ENCODE measurements around the gene SMIM36. TPM values are rescaled to one million over a fixed set of nuclear protein-coding genes. Genes with fewer than 3 reads are reported as not detected.

SMIM36 gene
- total RNA-seq: not detected
- not detected for polyA plus RNA-seq
- long read RNA-seq, donor 1: 0 reads
- long read RNA-seq, donor 2: 0 reads
- long read RNA-seq, donor 3: 0 reads

- H3K27ac ChIP-seq: no peak within 1 kb of the TSS
- DNase-seq: no peak
- intact Hi-C loops (cut with DNase I): loop anchor here in 1 of 4 donors (10.0 kb wide), 1 partner anchor 516 kb away; no protein-coding TSS in a partner anchor
- H3K4me1 ChIP-seq (ENCODE audit: insufficient read depth): no peaks in the 10 kb centered on the region
- no peaks in the 10 kb centered on the region for H3K9me3 ChIP-seq
- H3K27me3 ChIP-seq: no peaks in the 10 kb centered on the region
- no peak within 1 kb of the TSS for H3K4me3 ChIP-seq
- WGBS, 3 donors: 86 to 88% (median 86%) methylated on average over 17 to 18 of the region's 18 CpGs
- TF ChIP-seq EP300 (IDR thresholded peaks at IDR 0.05) (no peak), POLR2A (IDR thresholded peaks at IDR 0.05) (no peak)
- TF ChIP-seq, protein P1, sequence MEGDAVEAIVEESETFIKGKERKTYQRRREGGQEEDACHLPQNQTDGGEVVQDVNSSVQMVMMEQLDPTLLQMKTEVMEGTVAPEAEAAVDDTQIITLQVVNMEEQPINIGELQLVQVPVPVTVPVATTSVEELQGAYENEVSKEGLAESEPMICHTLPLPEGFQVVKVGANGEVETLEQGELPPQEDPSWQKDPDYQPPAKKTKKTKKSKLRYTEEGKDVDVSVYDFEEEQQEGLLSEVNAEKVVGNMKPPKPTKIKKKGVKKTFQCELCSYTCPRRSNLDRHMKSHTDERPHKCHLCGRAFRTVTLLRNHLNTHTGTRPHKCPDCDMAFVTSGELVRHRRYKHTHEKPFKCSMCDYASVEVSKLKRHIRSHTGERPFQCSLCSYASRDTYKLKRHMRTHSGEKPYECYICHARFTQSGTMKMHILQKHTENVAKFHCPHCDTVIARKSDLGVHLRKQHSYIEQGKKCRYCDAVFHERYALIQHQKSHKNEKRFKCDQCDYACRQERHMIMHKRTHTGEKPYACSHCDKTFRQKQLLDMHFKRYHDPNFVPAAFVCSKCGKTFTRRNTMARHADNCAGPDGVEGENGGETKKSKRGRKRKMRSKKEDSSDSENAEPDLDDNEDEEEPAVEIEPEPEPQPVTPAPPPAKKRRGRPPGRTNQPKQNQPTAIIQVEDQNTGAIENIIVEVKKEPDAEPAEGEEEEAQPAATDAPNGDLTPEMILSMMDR (IDR thresholded peaks at IDR 0.05): no peak
- H3K36me3 ChIP-seq: no peaks in the 10 kb centered on the region
Observed at GRCh38 chr17:55510986-55511721, at the start of gene SMIM36. Gene SMIM36, minus strand, starts transcription at chr17:55511452.

DNA sequence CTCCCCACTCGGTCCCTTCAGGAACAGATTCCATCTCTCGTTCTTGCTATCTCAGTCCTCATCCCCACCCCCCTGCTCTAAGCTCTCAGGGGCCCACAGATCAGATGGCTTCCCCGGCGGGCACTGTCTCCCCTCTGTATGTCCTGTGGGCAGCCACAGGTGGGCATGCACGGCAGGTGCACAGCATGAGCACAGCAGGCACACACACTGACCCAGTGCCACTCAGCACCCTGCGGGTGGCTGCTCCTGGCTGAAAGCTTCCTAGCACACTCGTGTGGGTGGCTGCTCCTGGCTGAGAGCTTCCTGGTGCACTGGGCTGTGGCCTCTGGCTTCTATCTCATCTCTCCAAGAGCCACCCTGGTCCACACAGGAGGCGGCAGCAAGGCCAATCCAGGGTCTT is 44.5 kb upstream of the SMIM36 start:
- DNase-seq: no peak
- intact Hi-C loops (cut with DNase I): no loop called here
- 88 to 97% (median 89%) methylated on average over 8 of the region's 8 CpGs for WGBS, 3 donors

DNA sequence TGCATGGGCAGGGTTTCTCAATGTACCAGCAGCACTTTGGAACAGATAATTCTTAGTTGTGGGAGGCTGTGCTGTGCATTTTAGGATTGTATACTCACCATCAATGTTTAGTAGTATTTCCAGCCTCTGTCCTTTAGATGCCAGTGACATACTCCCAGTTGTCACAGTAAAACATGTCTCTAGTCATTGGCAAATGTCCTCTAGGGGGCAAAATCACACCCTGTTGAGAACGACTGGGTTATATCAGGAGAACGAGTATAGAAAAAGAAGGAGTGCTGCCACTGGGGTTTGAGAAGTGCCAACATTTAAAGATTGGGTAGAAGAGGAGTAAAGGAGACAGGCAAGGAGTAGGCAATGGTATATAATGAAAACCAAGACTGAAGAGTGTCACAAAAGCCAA is 37.9 kb upstream of the SMIM36 start:
- Histone ChIP-seq H3K27ac (no peak overlapping the region), H3K4me1 (ENCODE audit: insufficient read depth) (no peaks in the 10 kb centered on the region), H3K27me3 (no peaks in the 10 kb centered on the region), H3K4me3 (no peak overlapping the region), H3K36me3 (no peaks in the 10 kb centered on the region), H3K9me3 (no peaks in the 10 kb centered on the region)
- intact Hi-C loops (cut with DNase I): no loop called here
- TF ChIP-seq POLR2A (IDR thresholded peaks at IDR 0.05) (no peak), EP300 (IDR thresholded peaks at IDR 0.05) (no peak)
- TF ChIP-seq, protein P1 (IDR thresholded peaks at IDR 0.05): no peak
- DNase-seq: no peak
- 46 to 68% (median 49%) methylated on average over 2 of the region's 2 CpGs for WGBS, 3 donors

More for the DNA sequence above, 44.5 kb upstream of the SMIM36 start:
- Histone ChIP-seq H3K36me3 (no peaks in the 10 kb centered on the region), H3K4me3 (no peak overlapping the region), H3K27me3 (no peaks in the 10 kb centered on the region), H3K27ac (no peak overlapping the region), H3K4me1 (ENCODE audit: insufficient read depth) (no peaks in the 10 kb centered on the region), H3K9me3 (no peaks in the 10 kb centered on the region)
- TF ChIP-seq, protein P1 (IDR thresholded peaks at IDR 0.05): no peak
- TF ChIP-seq POLR2A (IDR thresholded peaks at IDR 0.05): no peak
- TF ChIP-seq EP300 (IDR thresholded peaks at IDR 0.05): no peak

DNA sequence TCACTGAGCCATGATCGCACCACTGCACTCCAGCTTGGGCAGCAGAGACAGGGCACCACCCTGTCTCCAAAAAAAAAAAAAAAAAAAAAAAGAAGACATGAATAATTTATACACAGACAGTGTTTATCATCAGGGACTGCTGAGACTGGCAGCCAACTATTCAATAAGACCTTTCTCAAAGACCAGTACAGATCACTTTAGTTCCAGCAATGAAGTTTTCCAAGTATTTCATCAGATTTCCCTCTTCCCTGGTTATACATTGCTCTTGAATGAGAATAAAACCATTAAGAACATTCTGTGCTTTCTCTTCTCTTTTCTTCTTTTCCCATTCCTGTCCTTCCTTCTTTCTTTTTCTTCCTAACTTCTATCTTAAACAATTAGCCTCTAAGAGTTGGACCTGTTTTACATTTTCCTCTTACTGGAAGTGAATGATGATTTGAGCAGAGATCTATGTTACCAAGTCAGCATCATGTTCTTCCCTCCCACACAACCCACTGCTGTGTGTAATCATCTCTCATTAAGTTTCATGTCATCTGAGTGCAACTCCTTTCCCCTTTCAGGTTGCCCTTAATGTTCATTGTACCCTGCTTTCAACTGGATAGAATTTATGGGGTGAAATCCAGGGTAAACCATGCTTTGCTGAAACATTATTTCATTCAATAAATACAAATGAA is 35.9 kb upstream of the SMIM36 start:
- Histone ChIP-seq H3K9me3 (no peaks in the 10 kb centered on the region), H3K4me3 (no peak overlapping the region), H3K27me3 (no peaks in the 10 kb centered on the region), H3K4me1 (ENCODE audit: insufficient read depth) (no peaks in the 10 kb centered on the region), H3K27ac (no peak overlapping the region), H3K36me3 (no peaks in the 10 kb centered on the region)
- no peak for TF ChIP-seq EP300 (IDR thresholded peaks at IDR 0.05)
- TF ChIP-seq, protein P1 (IDR thresholded peaks at IDR 0.05): no peak
- no peak for TF ChIP-seq POLR2A (IDR thresholded peaks at IDR 0.05)
- no peak for DNase-seq
- intact Hi-C loops (cut with DNase I): no loop called here
- 69 to 82% (median 76%) methylated on average over 1 of the region's 1 CpG for WGBS, 3 donors
